Lower leg skin (tissue), 4 donors: Measurements from ENCODE around the gene POLR2H. TPM values are rescaled to one million over a fixed set of nuclear protein-coding genes. Genes with fewer than 3 reads are reported as not detected.

Experiments used
- DNase-seq, 2 donors: peaks; one replicate each; pipeline ENCODE4 v3.0.0-alpha.2; 2019; ENCODE audit warnings: low spot score in 2 of 2
- H3K4me3 ChIP-seq: fragments of 200-600 bp; sonication (generic); 2 replicates; pipeline ENCODE4 v1.5.1; 2017; ENCODE audit warnings: mild to moderate bottlenecking, low read depth; ENCODE audit not compliant: poor library complexity, severe bottlenecking
- CTCF ChIP-seq, 3 donors: fragments of 450-650 bp; IDR thresholded peaks; one replicate each; pipeline ENCODE4 v1.5.1; 2016; ENCODE audit warnings: antibody characterized with exemption in 3 of 3, mild to moderate bottlenecking in 3 of 3, moderate library complexity in 2 of 3
- POLR2A ChIP-seq, 2 donors: fragments of 450-650 bp; IDR thresholded peaks; one replicate each; pipeline ENCODE4 v1.6.1; 2016 to 2017; ENCODE audit warnings: antibody characterized with exemption in 2 of 2, mild to moderate bottlenecking in 1 of 2, moderate library complexity in 1 of 2
- WGBS, 2 donors: methylation state at CpG; one replicate each; pipeline ENCODE4 v1.1.5; 2018; 5-methylcytosine and 5-hydroxymethylcytosine counted together
- intact Hi-C: fragments of 100-400 bp; cut with DNase I; formaldehyde crosslinking; loops from one replicate; pipeline ENCODE4 v1.15.0; 2023; ENCODE audit warnings: low total_unique reads
- total RNA-seq, 4 donors: library from RNA; depleted of rRNA; stranded (reverse); fragments of >200 nt; gene quantifications; one replicate each; pipeline ENCODE4 v1.1.0, GENCODE V29; 2016

The POLR2H gene
- total RNA-seq, 4 donors from 2014 or later, result 54.7 to 95.9 (median 66.8) TPM

GRCh38 chr3:184409946-184410500 lies 48.5 kb downstream of the POLR2H start:
- 75 to 93% methylated on average over 12 of the region's 12 CpGs for WGBS, 2 donors

GRCh38 chr3:184414418-184415202 lies 53.1 kb downstream of the POLR2H start:
- DNase-seq, result peak in 1 of 2 donors; percentile 28

More at GRCh38 chr3:184409946-184410500, 48.5 kb downstream of the POLR2H start:
- TF ChIP-seq CTCF (IDR thresholded peaks at IDR 0.05) (no peak), POLR2A (IDR thresholded peaks at IDR 0.05) (no peak)
- intact Hi-C loops, result no loop called here
- no peak overlapping the region for H3K4me3 ChIP-seq
- DNase-seq, result no peak

GRCh38 chr3:184415203-184415490 lies 53.6 kb downstream of the POLR2H start:
- WGBS, 2 donors, result 77 to 81% methylated on average over 4 of the region's 4 CpGs
- no peak overlapping the region for H3K4me3 ChIP-seq
- intact Hi-C loops, result loop anchor here (5.0 kb wide), 2 partner anchors 52 to 127 kb away; no protein-coding TSS in a partner anchor
- TF ChIP-seq POLR2A (IDR thresholded peaks at IDR 0.05) (no peak), CTCF (IDR thresholded peaks at IDR 0.05) (no peak)
- peak in 1 of 2 donors; percentile 37 for DNase-seq

More at GRCh38 chr3:184414418-184415202, 53.1 kb downstream of the POLR2H start:
- WGBS, 2 donors, result 76% methylated on average over 16 of the region's 16 CpGs
- TF ChIP-seq CTCF (IDR thresholded peaks at IDR 0.05) (no peak), POLR2A (IDR thresholded peaks at IDR 0.05) (no peak)
- no peak overlapping the region for H3K4me3 ChIP-seq
- intact Hi-C loops, result loop anchor here (5.0 kb wide), 2 partner anchors 53 to 128 kb away; no protein-coding TSS in a partner anchor

- intact Hi-C loops, result loop anchor here (5.0 kb wide), 2 partner anchors 50 to 125 kb away; no protein-coding TSS in a partner anchor
- H3K4me3 ChIP-seq, result no peak overlapping the region
- peak in 1 of 3 donors; percentile 91 for TF ChIP-seq CTCF (IDR thresholded peaks at IDR 0.05)
- TF ChIP-seq POLR2A (IDR thresholded peaks at IDR 0.05), result no peak
- peak; percentile 67 to 96 for DNase-seq
- 33 to 36% methylated on average over 11 to 14 of the region's 14 CpGs for WGBS, 2 donors
Observed at GRCh38 chr3:184417619-184418327, 56.3 kb downstream of the POLR2H start.

Other genes with a start within 250 kb of the POLR2H start
- gene EIF2B5, start 226.4 kb upstream of the POLR2H start, total RNA-seq, result 10 to 100 TPM; 36.5 to 52.5 (median 40.1) TPM
- gene DVL3, start 206.3 kb upstream of the POLR2H start, total RNA-seq, result 10 to 100 TPM; 37.9 to 81.9 (median 42.4) TPM
- gene AP2M1, start 186.9 kb upstream of the POLR2H start, total RNA-seq, result 100 to 1,000 TPM; 109 to 168 (median 122) TPM
- 10 to 100 TPM; 47.6 to 62.9 (median 53.6) TPM for gene ABCF3, start 175.5 kb upstream of the POLR2H start, total RNA-seq
- gene VWA5B2, start 132.1 kb upstream of the POLR2H start, total RNA-seq, result not detected
- 10 to 100 TPM; 41.7 to 53.6 (median 46.2) TPM for gene ALG3, start 112.7 kb upstream of the POLR2H start, total RNA-seq
- gene EEF1AKMT4, start 112.0 kb upstream of the POLR2H start, total RNA-seq, result 1 to 10 TPM; 4.3 to 7.7 (median 6.1) TPM
- not detected for gene CAMK2N2, start 100.2 kb upstream of the POLR2H start, total RNA-seq
- gene ECE2, start 85.7 kb upstream of the POLR2H start, total RNA-seq, result not detected
- gene PSMD2, start 62.5 kb upstream of the POLR2H start, total RNA-seq, result 100 to 1,000 TPM; 194 to 263 (median 211) TPM
- 100 to 1,000 TPM; 418 to 445 (median 433) TPM for gene EIF4G1, start 47.1 kb upstream of the POLR2H start, total RNA-seq
- 10 to 100 TPM; 60.3 to 81.7 (median 66.9) TPM for gene FAM131A, start 24.1 kb upstream of the POLR2H start, total RNA-seq
- gene CLCN2, start 105 bp upstream of the POLR2H start, total RNA-seq, result 1 to 10 TPM; 1.7 to 6.0 (median 4.0) TPM
- 1 to 10 TPM in 1 of 4 donors, under 1 TPM in 2, not detected in 1; 0.36 to 1.3 (median 0.37) TPM for gene THPO, start 16.5 kb downstream of the POLR2H start, total RNA-seq
- gene CHRD, start 18.3 kb downstream of the POLR2H start, total RNA-seq, result 1 to 10 TPM; 3.3 to 5.2 (median 4.3) TPM
- gene EPHB3, start 200.1 kb downstream of the POLR2H start, total RNA-seq, result 100 to 1,000 TPM in 3 of 4 donors, 10 to 100 TPM in 1; 99.4 to 120 (median 109) TPM